Measurements from ENCODE around the gene INAFM1. TPM values are rescaled to one million over a fixed set of nuclear protein-coding genes. Genes with fewer than 3 reads are reported as not detected.
A peak's percentile ranks its signal among the peaks of the same experiment; 100 is the strongest.
"Not testable (repeated sequence)": the region's sequence is repeated elsewhere in the genome, so short reads cannot be mapped to it uniquely, and the experiment has no call there.

Gene INAFM1
- total RNA-seq, 2 donors from 2014 or later = 16.9 to 20.0 TPM

- Mint-ChIP-seq H3K36me3 (peaks cover 5% of the 10 kb centered on the region in 2 donors), H3K27ac (peak overlapping the region in 1 of 2 donors; percentile 61), H3K9me3 (peaks cover 0 to 6% of the 10 kb centered on the region in 2 donors)
- ATAC-seq (no peak), DNase-seq (ENCODE audit: low spot score in 2 of 2) (no peak)
These were observed 35.5 kb upstream of the INAFM1 start for GRCh38 chr19:47239152-47239551.

- peaks cover 0 to 6% of the 10 kb centered on the region in 2 donors for H3K9me3 Mint-ChIP-seq
- peaks cover 5% of the 10 kb centered on the region in 2 donors for H3K36me3 Mint-ChIP-seq
- peak in 1 of 2 donors; percentile 49 for DNase-seq (ENCODE audit: low spot score in 2 of 2)
- peak overlapping the region in 1 of 2 donors; percentile 67 for H3K27ac Mint-ChIP-seq
- peak in 1 of 2 donors; percentile 11 for ATAC-seq
These were observed 34.9 kb upstream of the INAFM1 start for GRCh38 chr19:47239610-47240296.

DNA sequence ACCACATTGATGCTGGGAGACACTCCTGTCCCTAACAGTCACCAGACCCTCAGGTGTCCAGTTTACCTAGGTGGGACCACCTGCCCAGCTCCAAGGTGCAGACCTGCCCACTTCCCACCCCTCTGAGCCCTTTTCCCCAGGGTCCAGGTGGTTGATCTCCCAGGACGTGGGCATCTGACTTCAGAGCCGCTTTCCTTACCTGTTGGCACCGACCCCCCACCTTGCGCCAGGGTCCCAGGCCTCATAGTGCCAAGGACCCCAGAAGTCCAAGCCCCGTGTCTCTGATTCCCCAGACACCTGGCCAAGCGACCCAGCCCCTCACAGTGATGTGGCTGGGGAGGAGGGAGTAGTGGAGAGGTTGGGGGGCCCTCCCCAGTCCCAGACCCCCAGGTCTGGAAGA is 34.1 kb upstream of the INAFM1 start:
- DNase-seq (ENCODE audit: low spot score in 2 of 2) (no peak), ATAC-seq (no peak)
- Mint-ChIP-seq H3K9me3 (peaks cover 0 to 6% of the 10 kb centered on the region in 2 donors), H3K36me3 (peaks cover 5% of the 10 kb centered on the region in 2 donors), H3K27ac (peak overlapping the region in 1 of 2 donors; percentile 67)

- peak; percentile 31 to 57 for ATAC-seq
- peak overlapping the region in 1 of 2 donors; percentile 67 for H3K27ac Mint-ChIP-seq
- H3K36me3 Mint-ChIP-seq = peaks cover 5% of the 10 kb centered on the region in 2 donors
- H3K9me3 Mint-ChIP-seq = peaks cover 0 to 6% of the 10 kb centered on the region in 2 donors
- peak; percentile 77 to 81 for DNase-seq (ENCODE audit: low spot score in 2 of 2)
These were observed 33.4 kb upstream of the INAFM1 start for GRCh38 chr19:47240996-47241918.

DNA sequence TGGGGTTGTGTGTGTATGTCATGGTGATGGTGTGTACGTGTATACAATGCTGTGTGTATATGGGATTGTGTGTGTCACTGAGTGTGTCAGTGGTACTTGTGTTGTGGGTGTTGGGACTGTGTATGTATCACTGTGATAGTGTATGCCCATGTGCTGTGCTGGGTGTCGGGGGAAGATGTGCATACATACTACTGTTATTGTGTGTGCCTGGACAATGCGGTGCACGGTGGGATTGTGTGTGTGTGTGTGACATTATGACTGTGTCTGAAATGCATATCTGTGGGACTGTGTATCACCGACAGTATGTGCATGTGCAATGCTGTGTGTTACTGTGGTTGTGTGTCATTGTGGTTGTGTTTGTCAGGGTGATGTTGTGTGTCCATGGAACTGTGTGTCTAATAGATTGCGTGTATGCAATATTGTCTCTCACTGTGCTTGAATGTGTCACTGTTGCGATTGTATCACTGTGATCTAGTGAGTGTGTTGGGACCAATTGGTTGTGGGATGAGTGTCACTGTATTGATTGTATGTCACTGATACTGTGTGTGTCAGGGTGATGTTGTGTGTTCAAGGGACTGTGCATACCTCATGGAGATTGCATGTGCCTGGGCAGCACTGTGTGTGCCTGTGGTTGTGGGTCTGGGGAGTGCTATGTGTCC is 32.6 kb upstream of the INAFM1 start:
- no peak for DNase-seq (ENCODE audit: low spot score in 2 of 2)

GRCh38 chr19:47243364-47243775 is 31.3 kb upstream of the INAFM1 start:
- peaks cover 5% of the 10 kb centered on the region in 2 donors for H3K36me3 Mint-ChIP-seq

More for the DNA sequence above, 32.6 kb upstream of the INAFM1 start:
- H3K9me3 Mint-ChIP-seq = peaks cover 0 to 6% of the 10 kb centered on the region in 2 donors
- peaks cover 5% of the 10 kb centered on the region in 2 donors for H3K36me3 Mint-ChIP-seq
- H3K27ac Mint-ChIP-seq = no peak overlapping the region
- ATAC-seq = peak in 1 of 2 donors; percentile 15

DNA sequence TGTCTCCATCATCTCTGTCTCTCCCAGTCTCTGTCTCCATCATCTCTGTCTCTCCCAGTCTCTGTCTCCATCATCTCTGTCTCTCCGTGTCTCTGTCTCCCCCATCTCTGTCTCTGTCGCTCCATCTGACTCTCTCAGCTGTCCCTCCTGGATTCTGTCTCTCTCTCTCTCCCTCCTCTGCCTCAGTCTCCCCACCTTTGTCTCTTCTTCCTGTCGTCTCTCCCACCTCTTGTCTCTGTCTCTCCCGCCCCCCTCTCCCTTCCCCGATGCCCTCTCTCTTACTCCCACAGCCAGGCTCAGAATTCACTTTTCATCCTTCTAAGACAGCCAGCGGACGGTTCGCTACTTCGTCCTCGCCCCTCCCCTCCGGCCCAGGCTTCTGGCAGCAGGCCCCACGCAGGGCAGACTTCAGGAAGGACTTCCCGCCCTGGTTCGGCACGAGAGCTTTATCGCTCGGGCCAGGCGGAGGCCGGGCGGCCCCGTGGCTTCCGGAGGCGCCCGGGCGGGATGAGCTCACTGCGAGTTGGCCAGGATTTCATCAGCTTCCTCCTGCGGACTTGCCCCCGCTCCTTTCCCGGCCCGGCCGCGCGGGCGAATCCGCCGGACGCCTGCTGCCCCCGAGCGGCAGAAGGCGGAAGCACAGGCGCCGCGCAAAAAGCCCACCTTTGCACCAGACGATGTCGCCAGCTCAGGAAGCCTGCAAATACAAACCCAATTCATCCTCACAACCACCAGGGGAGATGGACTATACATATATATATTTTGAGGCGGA is 30.7 kb upstream of the INAFM1 start:
- peak; percentile 96 to 98 for DNase-seq (ENCODE audit: low spot score in 2 of 2)
- peaks cover 3% of the 10 kb centered on the region in 2 donors for H3K36me3 Mint-ChIP-seq
- peak; percentile 77 to 82 for ATAC-seq
- H3K9me3 Mint-ChIP-seq = peaks cover 0 to 6% of the 10 kb centered on the region in 2 donors
- peak overlapping the region in 1 of 2 donors; percentile 97 for H3K27ac Mint-ChIP-seq

More at GRCh38 chr19:47243364-47243775, 31.3 kb upstream of the INAFM1 start:
- ATAC-seq (peak; percentile 9 to 19), DNase-seq (ENCODE audit: low spot score in 2 of 2) (peak in 1 of 2 donors; percentile 29)
- peak overlapping the region in 1 of 2 donors; percentile 97 for H3K27ac Mint-ChIP-seq
- H3K9me3 Mint-ChIP-seq = peaks cover 0 to 6% of the 10 kb centered on the region in 2 donors

- H3K27ac Mint-ChIP-seq = peak overlapping the region in 1 of 2 donors; percentile 74
- ATAC-seq (no peak), DNase-seq (ENCODE audit: low spot score in 2 of 2) (peak; percentile 82 to 93)
- H3K9me3 Mint-ChIP-seq = peaks cover 0 to 6% of the 10 kb centered on the region in 2 donors
- H3K36me3 Mint-ChIP-seq = no peaks in the 10 kb centered on the region
These were observed 27.2 kb upstream of the INAFM1 start for GRCh38 chr19:47247308-47247990.

DNA sequence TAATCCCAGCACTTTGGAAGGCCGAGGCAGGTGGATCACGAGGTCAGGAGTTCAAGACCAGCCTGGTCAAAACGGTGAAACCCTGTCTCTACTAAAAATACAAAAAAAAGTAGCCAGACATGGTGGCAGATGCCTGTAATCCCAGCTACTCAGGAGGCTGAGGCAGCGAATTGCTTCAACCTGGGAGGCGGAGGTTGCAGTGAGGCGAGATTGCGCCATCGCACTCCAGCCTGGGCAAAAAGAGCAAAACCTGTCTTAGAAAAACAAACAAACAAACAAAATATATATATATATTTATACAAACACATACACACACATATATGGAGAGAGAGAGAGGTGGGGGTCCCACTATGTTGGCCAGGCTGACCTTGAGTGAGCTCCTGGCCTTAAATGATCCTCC is 21.7 kb upstream of the INAFM1 start:
- not testable (repeated sequence) for DNase-seq (ENCODE audit: low spot score in 2 of 2); ATAC-seq; H3K9me3 Mint-ChIP-seq; H3K27ac Mint-ChIP-seq; H3K36me3 Mint-ChIP-seq

DNA sequence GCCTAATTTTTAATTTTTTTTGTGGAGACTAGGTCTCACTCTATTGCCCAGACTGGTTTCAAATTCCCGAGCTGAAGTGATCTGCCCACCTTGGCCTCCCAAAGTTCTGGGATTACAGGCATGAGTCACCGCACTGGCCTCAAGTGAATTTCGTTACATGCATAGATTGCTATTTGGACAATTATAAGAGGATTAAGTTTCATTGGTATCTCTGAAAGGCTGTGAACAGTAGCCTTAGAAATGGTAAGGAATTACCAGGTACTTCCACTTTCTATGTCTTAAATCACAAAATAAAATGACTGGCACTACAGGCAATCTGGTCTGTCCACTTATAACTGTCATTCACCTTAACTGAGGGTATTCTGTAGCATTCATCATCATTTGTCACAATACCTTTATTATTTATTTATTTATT is 21.2 kb upstream of the INAFM1 start:
- peaks cover 9 to 13% of the 10 kb centered on the region in 2 donors for H3K36me3 Mint-ChIP-seq
- H3K9me3 Mint-ChIP-seq = no peaks in the 10 kb centered on the region
- H3K27ac Mint-ChIP-seq = no peak overlapping the region
- no peak for ATAC-seq
- no peak for DNase-seq (ENCODE audit: low spot score in 2 of 2)

DNA sequence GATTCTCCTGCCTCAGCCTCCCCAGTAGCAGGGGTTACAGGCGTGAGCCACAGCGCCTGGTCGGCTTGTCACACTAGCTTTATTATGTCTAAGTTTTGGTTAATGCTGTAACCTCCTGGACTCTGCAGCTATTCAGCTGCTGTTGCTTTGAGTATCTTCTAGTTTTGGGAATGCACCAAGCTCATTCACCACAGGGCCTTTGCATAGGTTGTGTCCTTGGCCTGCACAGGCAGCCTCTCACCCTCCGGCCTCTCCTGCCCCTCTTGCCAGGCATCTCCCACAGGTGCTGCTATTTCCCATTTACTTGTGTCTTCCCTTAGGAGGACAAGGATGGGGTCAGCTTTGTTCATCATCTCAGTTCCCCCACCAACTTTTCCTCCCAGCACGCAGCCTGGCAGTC is 20.7 kb upstream of the INAFM1 start:
- peaks cover 9 to 17% of the 10 kb centered on the region in 2 donors for H3K36me3 Mint-ChIP-seq
- DNase-seq (ENCODE audit: low spot score in 2 of 2) (no peak), ATAC-seq (no peak)
- no peaks in the 10 kb centered on the region for H3K9me3 Mint-ChIP-seq
- no peak overlapping the region for H3K27ac Mint-ChIP-seq

GRCh38 chr19:47255879-47256692 is 18.6 kb upstream of the INAFM1 start, which contains the start of gene CCDC9:
CCDC9 (plus strand) TSS chr19:47256525; CDS start chr19:47258401, 1,876 bp downstream.
- ATAC-seq (peak; percentile 74 to 78), DNase-seq (ENCODE audit: low spot score in 2 of 2) (peak; percentile 94 to 97)

GRCh38 chr19:47256693-47257410 is 17.8 kb upstream of the INAFM1 start:
- DNase-seq (ENCODE audit: low spot score in 2 of 2) (peak; percentile 100), ATAC-seq (peak; percentile 85)
- no peaks in the 10 kb centered on the region for H3K9me3 Mint-ChIP-seq
- H3K36me3 Mint-ChIP-seq = peaks cover 19 to 41% of the 10 kb centered on the region in 2 donors
- peak overlapping the region; percentile 95 to 97 for H3K27ac Mint-ChIP-seq

More at GRCh38 chr19:47255879-47256692, 18.6 kb upstream of the INAFM1 start, which contains the start of gene CCDC9:
- peaks cover 19 to 38% of the 10 kb centered on the region in 2 donors for H3K36me3 Mint-ChIP-seq
- no peaks in the 10 kb centered on the region for H3K9me3 Mint-ChIP-seq
- peak within 1 kb of the TSS; percentile 95 to 97 for H3K27ac Mint-ChIP-seq

Measured in activated naive CD4-positive, alpha-beta T cell treated with anti-CD3 and anti-CD28 coated beads, Interleukin-2, amount 50 U/mL, for 72 hours (primary cell).